Activated T-cell treated with anti-CD3 and anti-CD28 coated beads, Interleukin-2, amount 50 U/mL, for 1 hour (primary cell): Measurements from ENCODE around the gene DMTF1.
"Not testable (repeated sequence)": the region's sequence is repeated elsewhere in the genome, so short reads cannot be mapped to it uniquely, and the experiment has no call there.

Experiments used
- DNase-seq: peaks from one replicate; pipeline ENCODE4 v3.0.0-alpha.2; 2020

DMTF1 gene

GRCh38 chr7:87199700-87200450 lies 47.6 kb downstream of the DMTF1 start:
- DNase-seq: no peak

- no peak for DNase-seq
These were observed 50.0 kb downstream of the DMTF1 start for GRCh38 chr7:87202208-87202607.

GRCh38 chr7:87202705-87203104 lies 50.5 kb downstream of the DMTF1 start:
- DNase-seq: no peak

- not testable (repeated sequence) for DNase-seq
These were observed 51.7 kb downstream of the DMTF1 start for GRCh38 chr7:87203929-87204328.

- no peak for DNase-seq
These were observed 52.7 kb downstream of the DMTF1 start for GRCh38 chr7:87204933-87205332.

- DNase-seq: not testable (repeated sequence)
These were observed 53.4 kb downstream of the DMTF1 start for GRCh38 chr7:87205701-87206100.

GRCh38 chr7:87206361-87206760 lies 54.1 kb downstream of the DMTF1 start:
- no peak for DNase-seq

GRCh38 chr7:87209295-87209924 lies 57.2 kb downstream of the DMTF1 start:
- DNase-seq: no peak

GRCh38 chr7:87210506-87210905 lies 58.3 kb downstream of the DMTF1 start:
- DNase-seq: no peak

- DNase-seq: no peak
These were observed 60.2 kb downstream of the DMTF1 start for GRCh38 chr7:87212498-87212897.

GRCh38 chr7:87213252-87213651 lies 61.0 kb downstream of the DMTF1 start:
- DNase-seq: no peak

- no peak for DNase-seq
These were observed 61.6 kb downstream of the DMTF1 start for GRCh38 chr7:87213811-87214210.

GRCh38 chr7:87215046-87215445 lies 62.8 kb downstream of the DMTF1 start:
- DNase-seq: no peak

GRCh38 chr7:87216701-87217508 lies 64.7 kb downstream of the DMTF1 start:
- DNase-seq: peak; percentile 54

GRCh38 chr7:87217983-87218653 lies 65.9 kb downstream of the DMTF1 start:
- no peak for DNase-seq

- no peak for DNase-seq
These were observed 66.7 kb downstream of the DMTF1 start for GRCh38 chr7:87218796-87219544.

GRCh38 chr7:87219545-87220025 lies 67.3 kb downstream of the DMTF1 start, which contains the start of gene TMEM243:
Gene TMEM243 (minus strand): TSS chr7:87219732. CDS start chr7:87219503, 229 bp downstream.
- DNase-seq: peak; percentile 84

GRCh38 chr7:87220026-87220733 lies 67.9 kb downstream of the DMTF1 start:
- peak; percentile 87 for DNase-seq

GRCh38 chr7:87220734-87221215 lies 68.5 kb downstream of the DMTF1 start:
- no peak for DNase-seq

GRCh38 chr7:87223666-87224065 lies 71.4 kb downstream of the DMTF1 start:
- DNase-seq: no peak

GRCh38 chr7:87225696-87226095 lies 73.4 kb downstream of the DMTF1 start:
- no peak for DNase-seq
